Mesothelial cell of epicardium (in vitro differentiated cells): Measurements from ENCODE around the gene INTS11. TPM values are rescaled to one million over a fixed set of nuclear protein-coding genes. Genes with fewer than 3 reads are reported as not detected.

Experiments used
- DNase-seq, 2 experiments: peaks; one replicate each; pipeline ENCODE4 v3.0.0; 2021; ENCODE audit warnings: low spot score in 2 of 2; ENCODE audit not compliant: unreplicated experiment in 2 of 2
- H3K27ac Mint-ChIP-seq: 2 replicates; pipeline ENCODE4 v1.8.0; 2021; ENCODE audit warnings: mixed read lengths
- H3K27me3 Mint-ChIP-seq: 2 replicates; pipeline ENCODE4 v1.8.0; 2021; ENCODE audit warnings: low read depth, mixed read lengths
- H3K36me3 Mint-ChIP-seq: 2 replicates; pipeline ENCODE4 v1.8.0; 2021; ENCODE audit warnings: mixed read lengths
- H3K4me1 Mint-ChIP-seq: 2 replicates; pipeline ENCODE4 v1.8.0; 2021; ENCODE audit warnings: mixed read lengths
- H3K4me3 Mint-ChIP-seq: 2 replicates; pipeline ENCODE4 v1.8.0; 2021; ENCODE audit warnings: mild to moderate bottlenecking, moderate library complexity, mixed read lengths
- H3K9me3 Mint-ChIP-seq: 2 replicates; pipeline ENCODE4 v1.8.0; 2021; ENCODE audit warnings: mixed read lengths
- total RNA-seq: library from RNA; stranded (reverse); gene quantifications from 3 replicates; pipeline ENCODE4 v1.2.1, GENCODE V29; 2021
- TF ChIP-seq, protein P1 (sequence below): fragments of 200-600 bp; sonication (generic); IDR thresholded peaks from one replicate; pipeline ENCODE4 v1.5.0; 2021; ENCODE audit warnings: antibody characterized with exemption; ENCODE audit not compliant: unreplicated experiment

INTS11 gene
- total RNA-seq, 1 donor from 2014 or later = 165 TPM

DNA sequence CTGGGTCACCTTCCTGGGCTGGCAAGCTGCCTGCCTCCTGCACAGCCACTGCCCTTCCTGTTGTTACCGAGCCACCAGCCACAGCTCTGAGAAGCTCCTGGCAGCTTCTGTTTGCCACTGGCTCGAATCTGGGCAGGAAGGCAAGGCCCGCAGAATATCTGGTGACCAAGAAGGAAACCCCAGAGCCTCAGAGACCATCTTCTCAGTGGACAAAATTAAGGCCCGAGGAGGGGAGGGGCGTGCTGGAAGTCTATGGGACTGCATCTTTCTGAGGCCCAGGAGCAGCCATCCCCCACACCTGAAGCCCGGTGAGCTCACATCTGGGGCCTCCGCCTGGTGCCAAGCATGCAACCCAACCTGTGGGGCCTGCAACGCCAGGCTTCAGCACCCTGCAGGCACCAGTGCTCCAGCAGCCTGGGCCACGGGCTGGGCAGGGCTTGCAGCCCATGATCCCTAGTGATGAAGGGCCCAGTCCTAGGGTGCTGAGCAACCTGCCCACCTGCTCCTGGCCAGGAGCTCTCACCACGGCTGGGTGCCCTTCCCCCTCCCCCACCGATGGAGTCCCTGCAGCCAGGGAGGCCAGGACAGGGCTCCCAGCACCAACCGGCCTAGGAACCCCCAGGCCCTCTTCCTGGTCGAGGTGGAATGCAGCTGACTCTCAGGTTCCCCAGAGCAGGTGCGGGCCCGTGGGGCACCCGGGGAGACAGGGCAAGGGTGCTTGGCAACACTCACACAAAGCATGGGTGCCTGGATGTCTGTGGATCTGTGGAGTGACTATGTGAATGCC is 1.0 kb upstream of the INTS11 start:
- Mint-ChIP-seq H3K27ac (peak overlapping the region; percentile 39), H3K27me3 (no peaks in the 10 kb centered on the region), H3K9me3 (no peaks in the 10 kb centered on the region), H3K4me1 (peaks cover 15% of the 10 kb centered on the region), H3K36me3 (no peaks in the 10 kb centered on the region), H3K4me3 (peak overlapping the region; percentile 63)
- TF ChIP-seq, protein P1, sequence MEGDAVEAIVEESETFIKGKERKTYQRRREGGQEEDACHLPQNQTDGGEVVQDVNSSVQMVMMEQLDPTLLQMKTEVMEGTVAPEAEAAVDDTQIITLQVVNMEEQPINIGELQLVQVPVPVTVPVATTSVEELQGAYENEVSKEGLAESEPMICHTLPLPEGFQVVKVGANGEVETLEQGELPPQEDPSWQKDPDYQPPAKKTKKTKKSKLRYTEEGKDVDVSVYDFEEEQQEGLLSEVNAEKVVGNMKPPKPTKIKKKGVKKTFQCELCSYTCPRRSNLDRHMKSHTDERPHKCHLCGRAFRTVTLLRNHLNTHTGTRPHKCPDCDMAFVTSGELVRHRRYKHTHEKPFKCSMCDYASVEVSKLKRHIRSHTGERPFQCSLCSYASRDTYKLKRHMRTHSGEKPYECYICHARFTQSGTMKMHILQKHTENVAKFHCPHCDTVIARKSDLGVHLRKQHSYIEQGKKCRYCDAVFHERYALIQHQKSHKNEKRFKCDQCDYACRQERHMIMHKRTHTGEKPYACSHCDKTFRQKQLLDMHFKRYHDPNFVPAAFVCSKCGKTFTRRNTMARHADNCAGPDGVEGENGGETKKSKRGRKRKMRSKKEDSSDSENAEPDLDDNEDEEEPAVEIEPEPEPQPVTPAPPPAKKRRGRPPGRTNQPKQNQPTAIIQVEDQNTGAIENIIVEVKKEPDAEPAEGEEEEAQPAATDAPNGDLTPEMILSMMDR = no peak
- no peak for DNase-seq

DNA sequence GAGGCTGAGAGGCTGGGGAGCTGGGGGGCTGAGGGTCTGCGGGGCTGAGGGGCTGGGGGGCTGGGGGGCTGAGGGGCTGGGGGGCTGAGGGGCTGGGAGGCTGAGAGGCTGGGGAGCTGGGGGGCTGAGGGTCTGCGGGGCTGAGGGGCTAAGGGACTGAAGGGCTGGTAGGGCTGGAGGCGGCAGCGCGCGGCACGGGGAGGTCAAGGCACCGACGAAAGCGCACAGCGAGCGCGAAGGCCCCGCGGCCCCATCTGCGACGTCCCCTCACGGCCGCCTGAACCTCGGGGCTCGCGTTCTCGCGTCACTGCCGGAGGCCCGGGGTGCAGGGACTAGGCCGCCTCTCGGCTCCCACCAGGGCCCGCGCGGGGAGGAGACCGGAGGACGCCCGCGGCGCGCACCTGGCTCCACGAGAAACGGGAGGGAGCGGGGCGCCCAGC is 356 bp downstream of the INTS11 start:
- TF ChIP-seq, protein P1 = no peak
- H3K4me3 Mint-ChIP-seq = peak overlapping the region; percentile 86
- no peaks in the 10 kb centered on the region for H3K9me3 Mint-ChIP-seq
- H3K36me3 Mint-ChIP-seq = peaks cover 2% of the 10 kb centered on the region
- H3K4me1 Mint-ChIP-seq = peaks cover 14% of the 10 kb centered on the region
- H3K27ac Mint-ChIP-seq = no peak overlapping the region
- no peaks in the 10 kb centered on the region for H3K27me3 Mint-ChIP-seq
- no peak for DNase-seq

DNA sequence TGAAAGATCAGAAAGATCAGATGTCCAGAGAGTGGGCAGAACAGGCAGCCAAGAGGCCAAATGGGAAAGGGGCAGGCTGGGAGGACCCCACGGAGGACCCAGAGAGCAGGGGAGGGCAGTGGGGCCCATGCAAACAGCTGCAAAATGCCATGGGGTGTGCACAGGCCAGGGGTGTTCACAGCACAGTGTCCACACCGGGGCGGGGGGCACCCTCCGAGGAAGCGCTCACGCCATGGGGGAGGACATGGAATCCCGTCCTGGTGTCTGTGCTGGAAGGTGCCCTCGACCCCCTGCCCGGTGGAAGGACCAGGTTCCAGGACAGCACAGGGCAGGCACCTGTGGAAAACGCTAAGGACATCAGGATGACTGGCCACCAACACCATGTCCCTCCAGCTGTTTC is 1.5 kb downstream of the INTS11 start:
- no peak overlapping the region for H3K27ac Mint-ChIP-seq
- TF ChIP-seq, protein P1 = no peak
- H3K4me1 Mint-ChIP-seq = peaks cover 16% of the 10 kb centered on the region
- H3K36me3 Mint-ChIP-seq = peaks cover 2% of the 10 kb centered on the region
- H3K9me3 Mint-ChIP-seq = no peaks in the 10 kb centered on the region
- peak overlapping the region; percentile 85 for H3K4me3 Mint-ChIP-seq
- DNase-seq = no peak
- H3K27me3 Mint-ChIP-seq = no peaks in the 10 kb centered on the region

DNA sequence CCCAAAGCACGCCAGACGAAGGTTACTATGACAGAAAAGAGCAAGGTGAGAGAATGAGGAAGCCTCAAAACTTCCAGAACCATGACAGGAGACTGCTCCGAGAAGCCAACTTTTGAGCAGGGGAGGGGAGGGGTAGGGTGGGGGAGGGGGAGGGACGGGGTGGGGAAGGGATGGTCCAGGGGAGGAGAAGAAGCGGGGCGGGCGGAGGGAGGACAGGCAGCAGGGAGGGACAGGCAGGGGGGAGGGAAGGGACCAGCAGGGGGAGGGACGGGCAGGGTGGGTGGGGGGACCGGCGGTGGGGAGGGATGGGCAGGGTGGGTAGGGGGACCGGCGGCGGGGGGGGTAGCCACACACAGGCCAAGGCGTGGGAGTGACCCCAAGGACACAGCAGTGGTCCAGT is 2.0 kb downstream of the INTS11 start:
- no peak overlapping the region for H3K27ac Mint-ChIP-seq
- H3K36me3 Mint-ChIP-seq = peaks cover 2% of the 10 kb centered on the region
- no peaks in the 10 kb centered on the region for H3K9me3 Mint-ChIP-seq
- DNase-seq = no peak
- H3K4me3 Mint-ChIP-seq = peak overlapping the region; percentile 85
- H3K27me3 Mint-ChIP-seq = no peaks in the 10 kb centered on the region
- H3K4me1 Mint-ChIP-seq = peaks cover 17% of the 10 kb centered on the region
- TF ChIP-seq, protein P1 = no peak

DNA sequence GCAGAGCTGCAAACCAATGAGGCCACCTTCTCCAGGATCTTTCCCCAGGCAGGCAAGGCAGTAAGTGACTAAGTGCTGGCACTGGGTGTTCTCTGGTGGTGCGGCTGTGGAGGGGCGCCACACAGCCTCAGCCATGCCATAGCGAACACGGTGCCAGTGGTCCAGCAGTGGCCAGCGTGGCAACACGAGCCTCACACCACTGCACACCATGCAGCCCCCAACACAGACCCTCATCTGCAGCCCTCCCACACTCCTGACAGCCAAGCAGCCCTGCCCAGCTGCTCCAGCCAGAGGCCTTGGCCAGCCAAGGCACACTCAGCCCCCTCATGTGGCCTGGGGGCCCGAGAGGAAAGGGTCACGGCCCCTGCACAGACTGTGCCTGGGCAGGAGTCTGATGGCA is 3.0 kb downstream of the INTS11 start:
- peaks cover 19% of the 10 kb centered on the region for H3K4me1 Mint-ChIP-seq
- no peak overlapping the region for H3K27ac Mint-ChIP-seq
- H3K27me3 Mint-ChIP-seq = no peaks in the 10 kb centered on the region
- TF ChIP-seq, protein P1 = no peak
- no peak overlapping the region for H3K4me3 Mint-ChIP-seq
- H3K36me3 Mint-ChIP-seq = peaks cover 4% of the 10 kb centered on the region
- no peaks in the 10 kb centered on the region for H3K9me3 Mint-ChIP-seq
- DNase-seq = no peak
